ENCODE measurements around the gene KIF5A.

The KIF5A gene

GRCh38 chr12:57626111-57626920 is 76.5 kb downstream of the KIF5A start:
- no peaks in the 10 kb centered on the region for H3K9me2 ChIP-seq (replicated peaks; ENCODE audit: insufficient read depth, low read length)
- H3K4me3 ChIP-seq (ENCODE audit: insufficient read depth, low read length, poor library complexity, severe bottlenecking): no peak overlapping the region
- H3K9ac ChIP-seq (ENCODE audit: low read length): no peak overlapping the region
- H3K79me2 ChIP-seq (ENCODE audit: insufficient read depth, low read length): no peaks in the 10 kb centered on the region
- TF ChIP-seq, protein P1, sequence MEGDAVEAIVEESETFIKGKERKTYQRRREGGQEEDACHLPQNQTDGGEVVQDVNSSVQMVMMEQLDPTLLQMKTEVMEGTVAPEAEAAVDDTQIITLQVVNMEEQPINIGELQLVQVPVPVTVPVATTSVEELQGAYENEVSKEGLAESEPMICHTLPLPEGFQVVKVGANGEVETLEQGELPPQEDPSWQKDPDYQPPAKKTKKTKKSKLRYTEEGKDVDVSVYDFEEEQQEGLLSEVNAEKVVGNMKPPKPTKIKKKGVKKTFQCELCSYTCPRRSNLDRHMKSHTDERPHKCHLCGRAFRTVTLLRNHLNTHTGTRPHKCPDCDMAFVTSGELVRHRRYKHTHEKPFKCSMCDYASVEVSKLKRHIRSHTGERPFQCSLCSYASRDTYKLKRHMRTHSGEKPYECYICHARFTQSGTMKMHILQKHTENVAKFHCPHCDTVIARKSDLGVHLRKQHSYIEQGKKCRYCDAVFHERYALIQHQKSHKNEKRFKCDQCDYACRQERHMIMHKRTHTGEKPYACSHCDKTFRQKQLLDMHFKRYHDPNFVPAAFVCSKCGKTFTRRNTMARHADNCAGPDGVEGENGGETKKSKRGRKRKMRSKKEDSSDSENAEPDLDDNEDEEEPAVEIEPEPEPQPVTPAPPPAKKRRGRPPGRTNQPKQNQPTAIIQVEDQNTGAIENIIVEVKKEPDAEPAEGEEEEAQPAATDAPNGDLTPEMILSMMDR (IDR thresholded peaks at IDR 0.05; ENCODE audit: insufficient read depth, low read length, poor library complexity, severe bottlenecking): no peak
- no peak for TF ChIP-seq EZH2phosphoT487 (conservative IDR thresholded peaks at IDR 0.05; ENCODE audit: low read length)
- H3K36me3 ChIP-seq (ENCODE audit: low read length): no peaks in the 10 kb centered on the region
- no peak overlapping the region for H3K27ac ChIP-seq (ENCODE audit: low read depth, low read length)
- no peaks in the 10 kb centered on the region for H3F3A ChIP-seq (ENCODE audit: insufficient read depth)
- no peaks in the 10 kb centered on the region for H4K20me1 ChIP-seq (ENCODE audit: low read depth, low read length)
- no peaks in the 10 kb centered on the region for H3K9me3 ChIP-seq (ENCODE audit: insufficient read depth, low read length)
- no peak overlapping the region for H3K4me2 ChIP-seq (ENCODE audit: low read depth, low read length, poor library complexity, severe bottlenecking)
- no peak overlapping the region for H2AFZ ChIP-seq (ENCODE audit: low read depth, low read length, severe bottlenecking)
- no peaks in the 10 kb centered on the region for H3K27me3 ChIP-seq (ENCODE audit: low read length)

GRCh38 chr12:57626921-57627445 is 77.1 kb downstream of the KIF5A start:
- H3K79me2 ChIP-seq (ENCODE audit: insufficient read depth, low read length): no peaks in the 10 kb centered on the region
- no peaks in the 10 kb centered on the region for H3K9me3 ChIP-seq (ENCODE audit: insufficient read depth, low read length)
- no peak overlapping the region for H3K27ac ChIP-seq (ENCODE audit: low read depth, low read length)
- TF ChIP-seq, protein P1 (IDR thresholded peaks at IDR 0.05; ENCODE audit: insufficient read depth, low read length, poor library complexity, severe bottlenecking): no peak
- TF ChIP-seq EZH2phosphoT487 (conservative IDR thresholded peaks at IDR 0.05; ENCODE audit: low read length): no peak
- no peak overlapping the region for H3K9ac ChIP-seq (ENCODE audit: low read length)
- no peaks in the 10 kb centered on the region for H3K36me3 ChIP-seq (ENCODE audit: low read length)
- no peaks in the 10 kb centered on the region for H4K20me1 ChIP-seq (ENCODE audit: low read depth, low read length)
- no peaks in the 10 kb centered on the region for H3K9me2 ChIP-seq (replicated peaks; ENCODE audit: insufficient read depth, low read length)
- no peak overlapping the region for H3K4me2 ChIP-seq (ENCODE audit: low read depth, low read length, poor library complexity, severe bottlenecking)
- H2AFZ ChIP-seq (ENCODE audit: low read depth, low read length, severe bottlenecking): no peak overlapping the region
- no peak overlapping the region for H3K4me3 ChIP-seq (ENCODE audit: insufficient read depth, low read length, poor library complexity, severe bottlenecking)
- no peaks in the 10 kb centered on the region for H3F3A ChIP-seq (ENCODE audit: insufficient read depth)
- H3K27me3 ChIP-seq (ENCODE audit: low read length): no peaks in the 10 kb centered on the region

DNA sequence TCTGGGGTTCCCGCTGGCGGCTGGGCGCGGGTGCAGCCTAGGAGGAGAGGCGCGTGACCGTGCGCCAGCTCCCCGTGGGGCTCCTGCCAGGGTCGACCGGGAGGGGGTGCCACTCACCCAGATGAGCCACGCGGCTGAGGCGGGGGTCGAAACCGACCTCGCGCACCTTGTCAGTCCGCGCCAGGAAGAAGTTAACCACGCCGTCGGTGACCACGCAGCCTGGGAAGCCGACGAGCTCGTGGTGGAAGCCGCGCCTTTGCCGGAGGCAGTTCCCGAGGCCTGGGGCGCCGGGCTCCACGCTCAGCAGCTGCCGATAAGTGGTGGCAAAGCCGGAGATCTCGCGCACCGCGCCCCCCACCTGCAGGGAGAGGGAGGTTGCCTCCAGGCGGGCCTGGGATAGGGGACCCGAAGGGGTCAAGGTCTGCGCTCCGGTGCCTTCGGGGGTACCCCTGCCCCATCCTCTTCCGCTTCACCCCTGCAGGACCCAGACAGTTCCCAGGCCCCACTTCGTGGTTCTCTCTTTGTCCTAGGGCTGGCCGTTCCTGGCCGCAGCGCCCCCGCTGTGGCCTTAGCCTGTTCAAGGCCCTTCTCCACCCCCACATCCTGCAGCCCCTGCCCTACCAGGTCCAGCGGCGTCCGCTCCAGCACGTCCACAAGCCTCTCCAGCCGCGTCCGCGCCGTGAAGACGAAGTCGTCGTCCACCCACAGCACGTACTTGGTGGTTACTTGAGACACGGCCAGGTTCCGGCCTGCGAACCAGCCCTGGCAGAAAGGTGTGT is 77.8 kb downstream of the KIF5A start:
- no peak overlapping the region for H3K4me3 ChIP-seq (ENCODE audit: insufficient read depth, low read length, poor library complexity, severe bottlenecking)
- H3K27me3 ChIP-seq (ENCODE audit: low read length): no peaks in the 10 kb centered on the region
- H3K9me2 ChIP-seq (replicated peaks; ENCODE audit: insufficient read depth, low read length): no peaks in the 10 kb centered on the region
- no peaks in the 10 kb centered on the region for H4K20me1 ChIP-seq (ENCODE audit: low read depth, low read length)
- no peaks in the 10 kb centered on the region for H3K79me2 ChIP-seq (ENCODE audit: insufficient read depth, low read length)
- no peaks in the 10 kb centered on the region for H3K36me3 ChIP-seq (ENCODE audit: low read length)
- H2AFZ ChIP-seq (ENCODE audit: low read depth, low read length, severe bottlenecking): no peak overlapping the region
- no peak overlapping the region for H3K9ac ChIP-seq (ENCODE audit: low read length)
- TF ChIP-seq, protein P1 (IDR thresholded peaks at IDR 0.05; ENCODE audit: insufficient read depth, low read length, poor library complexity, severe bottlenecking): no peak
- no peak for TF ChIP-seq EZH2phosphoT487 (conservative IDR thresholded peaks at IDR 0.05; ENCODE audit: low read length)
- no peak overlapping the region for H3K27ac ChIP-seq (ENCODE audit: low read depth, low read length)
- no peaks in the 10 kb centered on the region for H3F3A ChIP-seq (ENCODE audit: insufficient read depth)
- H3K4me2 ChIP-seq (ENCODE audit: low read depth, low read length, poor library complexity, severe bottlenecking): no peak overlapping the region
- H3K9me3 ChIP-seq (ENCODE audit: insufficient read depth, low read length): no peaks in the 10 kb centered on the region

Measured in SU-DHL-6 (cell line).